RKO (cell line): ENCODE measurements around the gene VPS8.
"Not testable (repeated sequence)": the region's sequence is repeated elsewhere in the genome, so short reads cannot be mapped to it uniquely, and the experiment has no call there.

Experiments used
- DNase-seq: peaks from one replicate; pipeline ENCODE4 v3.0.0-alpha.2; 2016; ENCODE audit warnings: low spot score

Gene VPS8

DNA sequence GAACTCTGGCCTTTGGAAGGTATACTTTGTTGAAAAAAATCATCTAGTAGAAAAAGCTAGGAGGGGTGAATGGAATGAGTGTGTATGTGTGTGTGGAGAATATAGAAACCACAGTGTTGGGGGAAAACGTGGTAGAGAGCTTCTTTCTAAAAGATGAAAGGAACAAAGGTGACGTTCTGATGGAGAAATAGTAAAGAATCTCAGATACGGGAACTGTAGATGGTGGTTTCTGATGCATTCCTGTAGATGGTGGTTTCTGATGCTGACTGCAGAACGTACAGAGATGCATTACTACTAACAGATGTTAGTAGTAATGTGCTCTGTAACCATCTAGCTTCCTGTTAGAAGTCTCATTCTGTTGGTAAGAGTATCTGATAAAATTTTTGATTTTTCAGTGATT lies 60.2 kb downstream of the VPS8 start:
- no peak for DNase-seq

DNA sequence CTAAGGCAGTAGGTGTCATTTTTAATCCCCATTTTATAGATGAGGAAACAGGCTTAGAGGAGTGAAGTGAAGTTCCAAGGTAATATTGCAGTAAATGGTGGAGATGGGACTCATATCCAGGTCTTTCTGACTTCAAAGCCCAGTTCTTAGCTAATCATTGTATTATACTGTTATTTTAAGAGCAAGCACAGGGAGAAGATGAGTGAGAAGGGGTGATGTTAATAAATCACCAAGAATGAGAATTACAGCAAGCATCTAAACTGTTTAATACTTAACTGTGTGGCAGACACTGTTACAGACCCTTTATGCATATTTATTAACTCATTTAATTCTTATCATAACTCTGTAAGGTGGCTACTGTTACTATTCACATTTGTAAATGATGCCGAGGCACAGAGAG lies 61.2 kb downstream of the VPS8 start:
- DNase-seq, result no peak

DNA sequence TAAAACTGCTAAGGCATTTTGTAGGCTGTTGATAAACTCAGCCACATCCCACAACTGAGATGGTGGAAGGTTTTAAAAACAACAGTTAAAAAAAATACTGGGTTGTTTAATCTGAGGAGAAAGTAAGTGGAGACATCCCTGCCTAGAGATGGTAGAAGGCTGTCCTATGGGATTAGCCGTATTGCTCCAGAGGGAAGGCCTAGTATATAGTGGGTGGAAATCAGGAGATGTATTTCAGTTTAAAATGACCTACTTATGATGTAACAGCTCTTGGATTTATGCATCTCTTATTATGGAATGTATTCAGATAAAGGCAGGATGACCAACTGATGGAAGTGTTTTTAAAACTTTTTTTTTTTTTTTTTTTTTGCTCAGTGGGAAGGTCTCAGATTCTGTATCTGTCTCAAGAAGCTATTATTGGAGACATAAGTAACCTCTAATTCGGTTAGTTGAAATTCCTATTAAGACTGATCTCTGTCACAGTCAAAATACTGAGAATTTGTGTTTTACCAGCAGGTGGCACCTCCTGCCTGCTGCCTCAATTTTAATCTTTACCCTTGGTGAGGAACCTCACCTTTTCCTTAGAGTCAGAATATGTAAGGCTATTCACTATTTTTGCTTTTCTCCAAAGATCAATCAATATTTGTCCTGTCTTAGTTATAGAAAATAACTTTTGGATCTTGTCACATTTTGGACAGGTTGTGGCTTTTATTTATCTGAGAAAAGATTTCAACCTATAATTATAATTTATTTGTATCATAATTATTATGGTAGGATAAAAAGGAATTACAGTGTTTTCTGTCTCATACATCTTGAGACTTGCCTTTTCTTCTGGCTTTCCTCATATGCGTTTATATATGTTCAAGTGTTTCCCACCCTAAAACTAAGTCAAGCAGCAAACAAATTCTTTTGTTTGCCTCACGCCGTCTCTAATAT lies 63.0 kb downstream of the VPS8 start:
- DNase-seq, result peak; percentile 52

DNA sequence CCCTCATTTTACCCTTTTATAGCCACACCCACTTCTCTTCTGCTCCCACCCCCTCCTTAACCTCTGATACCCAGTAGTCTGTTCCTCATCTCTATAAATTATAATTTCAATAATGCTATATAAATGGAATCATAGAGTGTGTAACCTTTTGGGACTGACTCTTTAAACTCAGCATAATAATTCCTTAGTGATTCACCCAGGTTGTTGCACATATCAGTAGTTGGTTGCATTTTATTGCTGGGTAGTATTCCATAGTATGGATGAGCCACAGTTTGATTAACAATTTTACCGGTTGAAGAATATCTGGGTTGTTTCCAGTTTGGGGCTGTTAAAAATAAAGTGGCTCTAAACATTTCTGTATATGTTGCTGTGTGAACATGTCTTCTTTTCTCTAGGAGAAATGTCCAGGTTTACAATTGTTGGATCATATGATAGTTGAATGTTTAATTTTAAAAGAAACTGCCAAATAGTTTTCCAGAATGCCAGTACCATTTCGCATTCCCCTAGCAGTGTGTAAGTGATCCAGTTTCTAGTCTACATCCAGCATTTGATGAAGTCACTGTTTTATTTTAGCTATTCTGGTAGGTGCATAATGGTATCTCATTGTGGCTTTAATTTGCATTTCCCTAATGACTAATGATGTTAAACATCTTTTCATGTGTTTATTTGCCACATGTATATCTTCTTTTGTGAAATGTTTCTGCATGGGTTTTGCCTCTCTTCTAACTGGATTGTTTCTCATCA lies 68.5 kb downstream of the VPS8 start:
- DNase-seq, result no peak

DNA sequence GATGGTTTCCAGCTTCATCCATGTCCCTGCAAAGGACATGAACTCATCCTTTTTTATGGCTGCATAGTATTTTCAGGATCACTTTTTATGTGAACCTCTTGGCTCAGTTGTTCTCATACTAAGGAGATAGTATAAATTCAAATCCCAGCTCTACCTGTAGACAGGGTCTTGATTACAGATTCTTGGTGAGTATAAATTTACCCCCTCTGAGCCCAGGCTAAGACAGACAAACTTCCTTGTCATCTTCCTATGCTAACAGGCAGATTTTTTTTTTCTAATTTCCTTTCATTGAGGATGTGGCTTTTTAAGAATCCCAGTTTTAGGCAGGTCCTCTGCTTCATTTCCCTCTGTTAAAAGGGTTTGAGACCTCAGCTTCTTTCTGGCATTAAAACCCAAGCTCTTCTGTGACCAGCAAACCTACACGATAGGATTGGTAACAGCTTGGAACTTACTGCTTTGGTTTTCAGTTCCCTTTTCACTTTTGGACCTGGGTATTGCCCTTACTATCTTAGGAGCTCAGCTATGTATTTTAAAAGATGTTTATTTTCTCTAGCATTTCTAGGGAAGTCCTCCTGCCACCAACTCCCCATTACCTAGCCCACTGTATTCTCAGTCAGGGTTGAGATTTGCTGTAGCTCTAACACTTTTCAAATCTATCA lies 72.5 kb downstream of the VPS8 start:
- DNase-seq, result no peak

DNA sequence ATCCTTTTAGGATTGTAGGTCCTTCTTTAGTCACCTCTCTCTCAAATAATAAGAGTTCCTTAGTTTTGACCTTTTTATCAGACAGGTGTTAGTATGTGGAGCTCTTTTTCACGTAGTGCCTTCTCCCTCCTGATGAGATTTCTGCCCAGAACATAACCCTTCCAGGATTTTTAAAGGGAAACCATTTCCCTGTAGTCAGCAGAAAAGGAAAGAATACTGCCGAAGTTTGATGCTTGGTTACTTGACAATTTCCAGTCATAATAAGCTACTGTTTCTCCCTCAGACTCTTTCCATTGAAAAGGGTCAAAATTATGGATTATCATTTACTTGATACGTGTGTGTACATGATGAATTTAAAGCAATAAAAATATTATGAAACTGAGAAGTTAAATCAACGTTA lies 73.1 kb downstream of the VPS8 start:
- no peak for DNase-seq

DNA sequence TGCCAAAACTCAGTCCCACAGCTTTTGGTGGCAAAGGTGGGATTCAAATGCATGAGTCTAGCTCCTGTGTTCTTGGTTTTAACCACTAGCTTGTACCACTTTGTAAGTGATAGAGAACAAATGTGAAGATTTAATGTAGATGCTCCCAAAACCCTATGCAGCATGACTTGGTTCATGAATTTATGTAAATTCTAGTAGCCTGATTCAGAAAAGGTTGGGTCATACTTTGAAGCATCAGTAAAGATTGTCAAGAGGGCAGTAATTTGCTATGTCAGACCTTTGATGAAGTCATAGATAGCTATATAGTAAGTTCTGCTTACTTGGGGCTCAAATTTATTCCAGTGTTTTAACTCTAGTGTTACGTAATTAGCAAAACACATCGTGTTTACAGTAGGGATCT lies 75.6 kb downstream of the VPS8 start:
- no peak for DNase-seq

DNA sequence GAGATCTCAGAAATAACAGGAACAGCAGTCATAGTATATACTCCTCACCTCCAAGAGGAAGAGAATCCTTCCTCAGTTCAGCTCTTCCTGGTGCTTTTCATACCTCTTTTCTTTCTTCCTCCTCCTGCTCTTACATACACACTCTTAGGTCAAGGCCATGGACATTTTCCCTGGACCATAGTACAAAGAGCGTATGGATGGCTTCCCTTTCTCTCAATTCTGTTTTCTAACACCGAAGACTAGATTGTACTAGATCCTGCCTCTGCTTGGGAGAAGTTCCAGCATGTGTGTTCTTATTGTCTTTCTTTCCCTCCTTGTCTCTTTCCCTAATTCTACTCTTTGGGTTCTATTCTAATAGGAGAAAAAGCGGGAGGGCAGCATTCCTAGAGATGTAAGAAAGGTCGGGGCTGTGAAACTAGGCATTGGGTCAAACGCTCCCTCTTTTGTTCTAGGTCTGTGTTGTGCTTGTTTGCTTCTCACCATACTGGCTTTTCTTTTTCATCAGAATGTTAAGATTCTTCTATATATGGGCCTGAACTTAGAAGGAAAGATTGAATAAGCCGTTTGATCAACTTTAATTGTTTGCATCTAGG lies 77.4 kb downstream of the VPS8 start:
- DNase-seq, result no peak

DNA sequence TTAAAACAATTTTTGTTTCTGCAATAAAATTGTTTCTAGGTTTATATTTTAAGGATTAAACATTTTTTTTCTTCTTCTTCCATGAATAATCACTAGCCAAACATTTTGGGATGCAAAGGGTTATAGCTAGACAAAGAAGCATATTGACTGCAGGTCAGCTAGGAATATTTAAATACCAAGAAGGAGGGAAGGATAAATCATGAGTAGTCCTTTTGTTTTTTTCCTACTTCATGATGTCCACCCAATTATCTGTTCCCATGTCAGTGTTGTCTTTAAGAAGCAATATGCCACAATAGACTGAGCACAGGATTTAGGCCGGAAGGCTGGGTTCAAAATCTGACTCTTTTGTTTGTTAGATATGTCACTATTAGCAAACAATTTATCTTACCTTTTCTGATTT lies 82.1 kb downstream of the VPS8 start:
- no peak for DNase-seq

DNA sequence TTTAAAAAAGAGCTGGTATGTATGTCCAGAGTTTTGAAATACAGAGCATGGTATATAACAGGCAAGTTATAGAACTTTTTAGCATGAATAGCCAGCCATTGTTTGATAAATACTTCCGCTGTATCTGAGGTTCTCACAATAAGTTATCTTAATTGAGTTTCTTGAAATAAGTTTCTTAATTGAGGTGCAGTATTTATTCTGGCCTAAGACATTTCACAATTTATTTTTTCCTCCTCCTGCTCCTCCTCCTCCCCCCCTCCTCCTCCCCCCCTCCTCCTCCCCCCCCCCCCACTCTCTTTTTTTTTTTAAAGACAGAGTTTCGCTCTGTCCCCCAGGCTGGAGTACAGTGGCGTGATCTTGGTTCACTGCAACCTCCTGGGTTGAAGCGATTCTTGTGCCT lies 83.4 kb downstream of the VPS8 start:
- DNase-seq, result no peak

DNA sequence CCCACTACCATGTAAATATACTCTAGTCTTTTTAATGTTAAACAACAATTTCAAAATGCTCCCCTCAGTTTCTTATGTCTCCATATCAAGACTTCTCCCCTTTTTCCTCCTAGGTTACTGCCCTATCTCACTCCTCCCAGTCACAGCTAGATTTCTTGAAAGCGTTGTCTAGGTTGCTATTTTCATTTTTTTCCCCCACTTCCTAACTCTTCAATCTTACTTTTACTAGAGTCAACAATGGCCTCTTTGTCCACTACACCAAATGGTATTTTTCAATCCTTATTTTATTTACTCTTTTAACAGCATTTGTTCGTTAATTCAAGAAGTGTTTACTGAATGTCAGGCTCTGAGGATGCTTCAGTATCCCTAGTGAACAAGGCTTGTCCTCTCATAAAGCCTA lies 84.4 kb downstream of the VPS8 start:
- no peak for DNase-seq

DNA sequence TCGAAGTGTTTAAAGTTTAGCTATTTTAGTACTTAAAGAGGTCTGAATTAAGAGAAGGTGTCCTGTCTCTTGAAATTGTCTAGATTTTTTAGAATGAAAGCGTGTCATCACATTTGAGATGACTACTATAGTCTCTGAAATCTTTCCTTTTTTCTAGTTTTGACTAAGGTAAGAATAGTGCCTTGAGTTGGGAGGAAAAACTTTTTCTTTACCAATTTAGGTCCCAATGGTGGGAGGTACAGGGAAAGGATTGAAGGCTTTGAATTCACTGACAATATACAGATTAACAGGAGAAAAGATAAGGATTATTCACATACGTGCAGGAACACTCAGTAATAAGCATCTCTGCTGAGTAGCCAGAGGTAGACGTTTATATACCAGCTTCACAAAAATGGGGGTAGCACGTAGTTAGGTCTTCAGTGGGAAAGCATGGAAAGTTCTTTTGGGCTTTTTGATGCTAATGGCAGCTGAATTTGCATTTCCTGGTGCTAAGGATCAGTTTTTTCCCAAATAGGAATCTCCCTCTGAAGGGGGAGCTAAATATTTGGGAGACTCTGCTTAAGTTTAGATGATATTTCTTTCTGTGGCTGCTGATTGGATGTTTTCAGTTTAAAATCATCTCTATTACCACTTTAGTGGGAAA lies 88.1 kb downstream of the VPS8 start:
- DNase-seq, result no peak

DNA sequence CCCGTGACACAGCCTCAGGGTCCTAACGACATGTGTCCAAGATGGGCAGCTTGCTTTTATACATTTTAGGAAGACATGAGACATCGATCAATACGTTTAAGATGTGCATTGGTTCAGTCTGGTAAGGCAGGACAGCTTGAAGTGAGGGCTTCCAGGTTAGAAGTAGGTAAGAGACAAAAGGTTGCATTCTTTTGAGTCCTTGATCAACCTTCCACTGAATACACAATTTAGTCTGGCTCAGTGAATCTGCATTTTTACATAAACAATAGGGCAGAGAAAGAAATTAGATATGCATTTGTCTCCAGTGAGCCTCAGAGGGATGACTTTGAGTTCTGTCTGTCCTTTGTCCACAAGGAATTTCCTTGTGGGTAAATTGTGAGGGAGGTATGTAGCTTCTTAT lies 95.1 kb downstream of the VPS8 start:
- not testable (repeated sequence) for DNase-seq

DNA sequence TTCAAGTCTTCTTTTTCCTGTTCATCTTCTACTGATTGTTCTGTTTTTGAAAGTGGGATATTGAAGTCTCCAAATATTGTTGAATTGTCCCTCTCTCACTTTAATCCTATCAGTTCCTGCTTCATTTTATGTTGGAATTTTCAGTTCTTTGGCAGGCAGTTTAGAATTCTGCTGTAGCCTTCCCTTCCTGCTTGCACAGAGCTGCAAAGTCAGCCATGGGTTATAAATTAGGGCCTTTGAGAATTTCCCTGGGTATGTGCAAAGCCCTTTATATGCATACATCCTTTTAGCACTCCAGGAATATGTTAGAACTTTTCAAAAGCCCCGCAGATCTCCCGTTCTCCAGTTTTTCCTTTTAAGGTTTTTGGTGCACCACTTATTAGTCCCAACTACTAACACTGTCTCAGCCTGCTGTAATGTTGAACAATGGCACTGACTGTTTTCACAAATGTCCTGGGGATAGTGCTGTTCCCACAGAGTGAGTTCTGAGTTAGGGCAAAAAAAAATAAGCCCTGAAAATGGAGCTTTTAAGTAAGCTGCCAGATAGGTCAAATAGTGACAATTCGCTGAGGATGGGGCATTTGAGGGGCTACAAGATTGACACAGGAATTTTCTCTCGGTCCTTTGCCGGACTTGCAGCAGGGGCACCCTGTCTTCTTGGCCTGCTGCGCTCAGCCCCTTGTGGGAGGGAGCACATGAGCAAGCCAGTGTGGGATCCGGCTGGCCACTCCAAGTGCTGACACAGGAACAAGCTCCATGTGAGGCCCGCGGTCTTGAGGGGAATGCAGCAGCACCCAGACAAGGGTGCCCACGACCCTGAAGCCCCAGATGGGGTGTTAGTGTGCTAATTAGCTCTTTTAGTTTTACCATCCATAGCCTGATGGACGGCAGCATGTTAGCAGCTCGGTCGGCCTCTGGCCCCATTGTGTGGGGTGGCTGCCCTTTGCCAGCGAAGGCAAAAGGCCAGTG lies 96.0 kb downstream of the VPS8 start:
- no peak for DNase-seq

DNA sequence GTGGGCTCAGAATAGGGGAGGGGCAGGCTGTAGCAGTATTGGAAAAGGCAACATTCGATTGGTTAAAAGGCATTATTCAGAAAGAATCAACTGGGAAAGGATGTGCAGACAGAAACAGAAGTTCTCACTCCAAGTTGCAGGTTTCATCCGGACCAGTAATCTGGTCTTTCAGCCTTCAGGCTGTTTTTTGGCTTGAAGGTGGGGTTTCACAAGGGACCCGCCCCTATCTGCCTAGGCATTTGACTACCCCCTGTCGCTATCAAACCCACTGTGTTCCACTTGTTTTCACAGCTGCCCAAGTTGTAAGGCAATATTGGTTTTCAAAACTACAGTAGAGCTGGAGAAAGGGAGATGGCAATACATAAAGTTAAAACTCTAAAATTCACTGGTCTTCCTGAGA lies 96.9 kb downstream of the VPS8 start:
- no peak for DNase-seq

DNA sequence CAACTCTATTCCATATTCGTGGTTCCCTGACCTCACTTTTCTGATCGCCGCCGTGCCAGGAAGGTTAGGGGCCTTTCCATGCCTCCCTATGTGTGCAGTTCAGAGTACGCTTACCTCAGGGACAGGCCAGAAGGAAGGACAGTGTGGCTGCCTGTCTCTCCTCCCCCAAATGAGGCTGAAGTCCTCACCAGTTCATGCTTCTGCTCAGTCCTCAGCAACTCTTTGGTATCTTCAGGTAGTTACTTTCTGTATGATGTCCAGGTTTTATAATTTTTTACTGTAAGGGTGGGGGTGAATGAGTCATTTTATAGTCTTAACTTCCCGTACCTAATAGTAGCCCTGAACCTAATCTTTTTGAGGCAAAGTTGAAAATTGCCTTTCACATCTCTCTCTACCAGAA lies 98.7 kb downstream of the VPS8 start:
- no peak for DNase-seq

DNA sequence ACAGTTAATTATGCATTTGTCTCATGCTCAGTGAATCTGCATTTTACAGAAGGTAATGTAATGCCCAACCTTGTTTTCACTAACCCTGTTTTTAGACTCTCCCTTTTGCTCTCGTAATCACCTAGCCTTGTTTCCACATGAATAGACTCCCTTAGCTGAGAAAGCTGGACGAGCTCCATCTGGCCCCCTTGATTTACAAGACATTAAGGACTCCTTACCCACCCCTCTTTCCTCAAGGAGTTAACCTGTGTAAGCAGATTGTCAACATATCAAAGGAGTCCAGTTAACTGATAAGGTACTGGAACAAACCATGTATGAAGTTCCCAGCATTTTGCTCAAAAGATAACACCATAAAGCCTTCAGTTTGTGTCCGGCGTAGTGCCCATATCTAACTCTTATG lies 99.6 kb downstream of the VPS8 start:
- no peak for DNase-seq

DNA sequence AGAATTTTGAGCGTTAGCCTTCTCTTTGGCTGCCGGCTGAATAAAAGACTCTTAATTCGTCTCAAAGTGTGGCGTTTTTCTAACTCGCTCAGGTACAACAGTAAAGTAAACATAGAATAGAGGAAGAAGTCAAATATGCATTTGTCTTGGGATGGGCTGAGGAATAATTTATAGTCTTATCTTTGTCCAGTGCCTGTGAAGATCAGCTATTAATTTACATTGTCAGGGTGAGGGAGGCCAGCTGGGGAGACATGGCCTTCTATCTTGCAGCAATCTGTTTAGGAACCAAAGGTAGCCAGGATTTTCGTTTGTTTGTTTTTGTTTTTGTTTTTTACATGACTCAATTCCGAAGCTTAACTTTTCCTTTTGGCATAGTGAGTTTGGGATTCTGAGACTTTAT lies 100.2 kb downstream of the VPS8 start:
- no peak for DNase-seq

DNA sequence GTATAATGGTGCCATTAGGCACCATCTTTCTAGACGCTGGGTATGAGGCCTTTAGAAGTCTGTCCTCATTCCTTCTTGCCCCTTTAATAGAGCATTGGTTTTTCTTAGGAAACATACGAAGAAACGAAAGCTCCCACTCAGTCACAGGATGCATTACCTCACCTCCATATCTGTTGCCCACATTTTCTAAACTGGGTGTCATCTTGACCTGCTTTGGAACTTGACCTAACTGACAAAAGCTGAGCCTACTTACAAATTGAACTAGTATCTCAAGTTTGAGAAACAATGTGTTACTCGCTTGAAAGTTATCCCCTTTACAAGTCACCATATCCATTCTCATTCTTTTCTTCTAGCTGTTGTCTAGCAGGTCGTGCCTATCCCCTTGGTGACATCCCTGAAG lies 102.7 kb downstream of the VPS8 start:
- no peak for DNase-seq

DNA sequence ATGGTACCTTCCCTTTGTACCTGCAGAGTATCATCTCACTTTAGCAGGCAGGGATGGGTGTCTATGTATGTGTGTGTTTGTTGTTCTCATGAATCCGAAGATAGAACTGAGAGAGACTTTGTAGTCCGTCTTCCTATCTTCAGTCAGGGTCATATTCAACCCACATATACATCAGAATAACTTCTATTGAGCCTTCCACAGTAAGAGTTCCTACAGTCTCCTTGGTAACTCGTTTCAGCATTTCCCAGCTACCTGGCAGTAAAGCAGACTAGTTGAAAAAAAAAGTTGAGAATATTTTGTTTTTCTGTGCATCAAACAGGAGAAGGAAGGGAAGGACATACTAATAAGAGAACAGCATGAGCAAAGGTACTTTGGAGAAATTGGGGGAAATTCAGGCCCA lies 106.8 kb downstream of the VPS8 start:
- DNase-seq, result no peak

DNA sequence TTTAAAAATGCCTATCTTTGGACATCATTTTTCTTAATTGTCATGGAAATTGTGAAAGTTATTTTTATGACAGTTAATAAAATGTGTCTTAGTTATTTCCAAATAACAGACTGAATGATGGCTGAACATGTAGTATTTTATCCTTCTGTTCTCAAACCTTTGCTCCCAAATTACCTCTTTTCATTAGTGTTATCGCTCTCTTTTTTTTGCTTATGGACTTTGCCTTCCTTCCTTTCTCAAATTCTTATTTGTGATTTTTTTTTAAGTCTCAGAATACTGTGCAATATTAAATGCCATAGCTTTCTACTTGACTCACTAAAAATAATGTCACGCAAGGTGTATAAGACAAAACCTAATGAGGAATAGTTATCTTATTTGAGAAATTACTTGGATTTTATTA lies 107.7 kb downstream of the VPS8 start:
- no peak for DNase-seq
